Suprapubic skin (tissue), 4 donors: ENCODE data around the gene FUT2.

Experiments
- EP300 ChIP-seq: sonication (generic); formaldehyde crosslinking; IDR thresholded peaks from one replicate; pipeline ENCODE4 v1.6.1; 2017; ENCODE audit warnings: antibody characterized with exemption
- POLR2A ChIP-seq, 2 donors: fragments of 450-650 bp; IDR thresholded peaks; one replicate each; pipeline ENCODE4 v1.6.1; 2017; ENCODE audit warnings: antibody characterized with exemption in 2 of 2, mild to moderate bottlenecking in 2 of 2, moderate library complexity in 2 of 2
- POLR2AphosphoS5 ChIP-seq, 3 donors: sonication (generic); formaldehyde crosslinking; IDR thresholded peaks; one replicate each; pipeline ENCODE4 v1.6.1; 2017; ENCODE audit warnings: antibody characterized with exemption in 3 of 3
- TF ChIP-seq, protein P1 (sequence below), 2 donors: fragments of 200-600 bp in 1 of 2; fragments of 450-650 bp in 1 of 2; sonication (generic) in 1 of 2; IDR thresholded peaks; one replicate each; pipeline ENCODE4 v1.5.1; 2016 to 2019; ENCODE audit warnings: antibody characterized with exemption in 2 of 2, mild to moderate bottlenecking in 1 of 2, moderate library complexity in 1 of 2

DNA sequence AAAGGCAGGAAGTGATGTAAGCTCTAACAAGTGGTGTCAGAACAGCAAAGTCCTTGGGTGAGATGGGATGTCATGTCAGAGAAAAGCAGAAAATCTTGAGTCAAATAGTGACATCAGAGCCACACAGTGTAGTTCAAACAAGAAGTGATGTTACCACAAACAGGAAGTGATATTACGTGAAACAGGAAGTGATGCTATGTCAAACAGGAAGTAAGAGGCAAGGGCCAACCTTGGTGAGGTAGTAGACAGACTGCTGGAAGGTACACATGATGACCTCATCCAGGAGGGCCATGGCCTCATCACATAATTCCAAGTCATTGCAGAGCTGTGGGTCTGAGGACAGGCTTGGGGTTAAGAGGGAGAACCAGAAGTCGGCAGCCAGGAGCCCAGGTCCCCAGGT is 30.8 kb downstream of the FUT2 start:
- TF ChIP-seq EP300: no peak
- no peak for TF ChIP-seq POLR2A (IDR thresholded peaks at IDR 0.05)
- TF ChIP-seq, protein P1, sequence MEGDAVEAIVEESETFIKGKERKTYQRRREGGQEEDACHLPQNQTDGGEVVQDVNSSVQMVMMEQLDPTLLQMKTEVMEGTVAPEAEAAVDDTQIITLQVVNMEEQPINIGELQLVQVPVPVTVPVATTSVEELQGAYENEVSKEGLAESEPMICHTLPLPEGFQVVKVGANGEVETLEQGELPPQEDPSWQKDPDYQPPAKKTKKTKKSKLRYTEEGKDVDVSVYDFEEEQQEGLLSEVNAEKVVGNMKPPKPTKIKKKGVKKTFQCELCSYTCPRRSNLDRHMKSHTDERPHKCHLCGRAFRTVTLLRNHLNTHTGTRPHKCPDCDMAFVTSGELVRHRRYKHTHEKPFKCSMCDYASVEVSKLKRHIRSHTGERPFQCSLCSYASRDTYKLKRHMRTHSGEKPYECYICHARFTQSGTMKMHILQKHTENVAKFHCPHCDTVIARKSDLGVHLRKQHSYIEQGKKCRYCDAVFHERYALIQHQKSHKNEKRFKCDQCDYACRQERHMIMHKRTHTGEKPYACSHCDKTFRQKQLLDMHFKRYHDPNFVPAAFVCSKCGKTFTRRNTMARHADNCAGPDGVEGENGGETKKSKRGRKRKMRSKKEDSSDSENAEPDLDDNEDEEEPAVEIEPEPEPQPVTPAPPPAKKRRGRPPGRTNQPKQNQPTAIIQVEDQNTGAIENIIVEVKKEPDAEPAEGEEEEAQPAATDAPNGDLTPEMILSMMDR (IDR thresholded peaks at IDR 0.05): no peak
- no peak for TF ChIP-seq POLR2AphosphoS5 (IDR thresholded peaks at IDR 0.05)
